Bronchial epithelial cell (primary cell): ENCODE results near the gene USP48. TPM values are rescaled to one million over a fixed set of nuclear protein-coding genes. Genes with fewer than 3 reads are reported as not detected.

ENCODE experiments used
- DNase-seq: peaks from one replicate; pipeline ENCODE4 v3.0.0-alpha.2; 2010; ENCODE audit warnings: low read depth
- FAIRE-seq: peaks from 2 replicates; lab custom pipeline; 2011; peaks lifted over from hg19 to GRCh38; lab: Jason Lieb, UNC
- H3K27me3 ChIP-seq: 2 replicates; pipeline ENCODE4 v1.5.1; 2011; ENCODE audit warnings: low read length; ENCODE audit not compliant: control insufficient read depth, insufficient read depth
- H3K36me3 ChIP-seq: 2 replicates; pipeline ENCODE4 v1.5.1; 2011; ENCODE audit warnings: low read length; ENCODE audit not compliant: control insufficient read depth, insufficient read depth
- H3K4me3 ChIP-seq: 2 replicates; pipeline ENCODE4 v1.5.1; 2011; ENCODE audit warnings: mild to moderate bottlenecking, low read depth, low read length, control low read depth
- total RNA-seq: library from RNA; depleted of rRNA; stranded (reverse); fragments of >200 nt; gene quantifications from 2 replicates; pipeline ENCODE4 v1.2.1, GENCODE V29; 2014
- TF ChIP-seq, protein P1 (sequence below): IDR thresholded peaks from 2 replicates; pipeline ENCODE4 v1.5.1; 2011; ENCODE audit warnings: mild to moderate bottlenecking, moderate library complexity, low read length, control low read depth, inconsistent platforms; ENCODE audit not compliant: insufficient read depth, severe bottlenecking

The USP48 gene
- total RNA-seq, 1 donor from 2014 or later = 23.4 TPM

DNA sequence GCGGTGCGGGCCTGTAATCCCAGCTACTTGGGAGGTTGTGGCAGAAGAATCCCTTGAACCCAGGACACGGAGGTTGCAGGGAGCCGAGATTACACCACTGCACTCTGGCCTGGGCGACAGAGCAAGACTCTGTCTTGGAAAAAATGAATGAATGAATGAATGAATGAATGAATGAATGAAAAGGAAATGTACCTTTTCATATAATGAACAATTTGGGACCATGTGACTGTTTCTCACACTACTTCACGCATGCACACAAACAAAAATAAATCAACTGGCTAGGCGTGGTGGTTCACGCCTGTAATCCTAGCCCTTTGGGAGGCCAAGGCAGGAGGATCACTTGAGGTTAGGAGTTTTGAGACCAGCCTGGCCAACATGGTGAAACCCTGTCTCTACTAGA is 24.3 kb downstream of the USP48 start:
- TF ChIP-seq, protein P1, sequence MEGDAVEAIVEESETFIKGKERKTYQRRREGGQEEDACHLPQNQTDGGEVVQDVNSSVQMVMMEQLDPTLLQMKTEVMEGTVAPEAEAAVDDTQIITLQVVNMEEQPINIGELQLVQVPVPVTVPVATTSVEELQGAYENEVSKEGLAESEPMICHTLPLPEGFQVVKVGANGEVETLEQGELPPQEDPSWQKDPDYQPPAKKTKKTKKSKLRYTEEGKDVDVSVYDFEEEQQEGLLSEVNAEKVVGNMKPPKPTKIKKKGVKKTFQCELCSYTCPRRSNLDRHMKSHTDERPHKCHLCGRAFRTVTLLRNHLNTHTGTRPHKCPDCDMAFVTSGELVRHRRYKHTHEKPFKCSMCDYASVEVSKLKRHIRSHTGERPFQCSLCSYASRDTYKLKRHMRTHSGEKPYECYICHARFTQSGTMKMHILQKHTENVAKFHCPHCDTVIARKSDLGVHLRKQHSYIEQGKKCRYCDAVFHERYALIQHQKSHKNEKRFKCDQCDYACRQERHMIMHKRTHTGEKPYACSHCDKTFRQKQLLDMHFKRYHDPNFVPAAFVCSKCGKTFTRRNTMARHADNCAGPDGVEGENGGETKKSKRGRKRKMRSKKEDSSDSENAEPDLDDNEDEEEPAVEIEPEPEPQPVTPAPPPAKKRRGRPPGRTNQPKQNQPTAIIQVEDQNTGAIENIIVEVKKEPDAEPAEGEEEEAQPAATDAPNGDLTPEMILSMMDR = no peak
- DNase-seq (no peak), FAIRE-seq (no peak)
- H3K27me3 ChIP-seq = no peaks in the 10 kb centered on the region
- no peak overlapping the region for H3K4me3 ChIP-seq
- H3K36me3 ChIP-seq = peaks cover 5% of the 10 kb centered on the region

DNA sequence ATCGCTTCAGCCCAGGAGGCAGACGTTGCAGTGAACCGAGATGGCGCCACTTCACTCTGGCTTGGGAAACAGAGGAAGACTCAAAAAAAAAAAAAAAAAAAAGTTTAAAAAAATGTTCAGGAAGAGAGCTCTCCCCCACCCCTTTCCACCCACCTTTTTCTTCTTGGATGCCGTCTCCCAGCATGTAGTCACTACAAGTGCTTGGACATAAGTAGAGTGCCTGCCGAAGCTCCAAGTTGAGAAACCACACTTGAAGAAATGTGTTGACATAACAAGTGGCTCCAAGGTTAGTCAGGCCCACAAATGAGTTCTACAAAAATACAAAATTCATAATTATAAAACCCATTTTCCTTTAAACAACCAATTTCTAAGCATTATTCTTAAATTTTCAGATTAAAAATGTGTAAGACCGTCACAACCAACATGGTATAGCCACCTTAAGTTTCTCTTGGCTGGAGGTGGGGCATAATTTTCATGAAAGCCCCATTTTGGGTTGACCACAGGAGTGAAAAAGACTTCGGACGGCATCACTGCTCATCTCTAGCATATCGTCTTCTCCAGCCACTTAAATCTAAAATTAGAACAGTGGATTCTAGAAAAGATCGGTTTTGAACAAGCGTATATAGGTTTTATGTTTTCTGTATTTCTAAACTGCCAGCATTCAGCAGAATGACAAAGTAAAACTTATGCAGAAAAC is 26.4 kb downstream of the USP48 start:
- TF ChIP-seq, protein P1 = no peak
- no peak overlapping the region for H3K4me3 ChIP-seq
- no peak for FAIRE-seq
- no peak for DNase-seq
- H3K27me3 ChIP-seq = no peaks in the 10 kb centered on the region
- H3K36me3 ChIP-seq = peaks cover 7% of the 10 kb centered on the region

DNA sequence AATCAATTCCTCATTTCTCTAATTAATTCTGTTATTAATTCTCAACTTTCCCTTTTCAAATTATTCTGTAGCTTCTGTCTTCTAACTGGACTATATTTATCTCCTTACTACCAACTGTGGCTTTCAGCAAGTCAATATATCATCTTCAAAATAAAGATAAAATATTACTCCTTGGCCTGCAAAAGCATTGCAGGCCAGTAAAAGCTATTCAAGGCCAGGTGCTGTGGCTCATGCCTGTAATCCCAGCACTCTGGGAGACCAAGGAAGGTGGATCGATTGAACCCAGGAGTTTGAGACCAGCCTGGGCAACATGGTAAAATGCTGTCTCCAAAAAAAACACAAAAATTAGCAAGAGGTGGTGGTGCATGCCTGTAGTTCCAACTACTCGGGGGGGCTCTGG is 27.9 kb downstream of the USP48 start:
- TF ChIP-seq, protein P1 = no peak
- FAIRE-seq = no peak
- H3K4me3 ChIP-seq = no peak overlapping the region
- DNase-seq = no peak
- H3K27me3 ChIP-seq = no peaks in the 10 kb centered on the region
- peaks cover 9% of the 10 kb centered on the region for H3K36me3 ChIP-seq

DNA sequence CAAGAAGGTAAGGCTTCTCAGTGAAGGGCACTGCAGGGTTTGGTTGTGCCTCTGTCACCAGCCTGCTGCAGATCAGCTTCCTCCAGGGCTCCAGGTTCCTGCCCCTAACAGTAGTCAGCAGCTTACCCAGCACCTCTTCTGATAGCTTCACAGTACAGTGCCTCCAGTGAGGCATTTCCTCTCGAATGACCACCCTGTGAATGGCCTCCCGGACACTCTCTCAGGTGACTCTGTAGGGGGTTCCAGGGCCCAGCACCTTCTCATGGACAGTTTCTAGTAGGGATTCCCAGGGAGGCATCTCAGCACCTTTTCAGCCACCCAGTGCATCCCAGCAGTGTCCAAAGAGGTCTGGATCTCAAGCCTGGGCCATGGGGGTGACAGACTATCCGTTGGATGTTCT is 28.4 kb downstream of the USP48 start:
- TF ChIP-seq, protein P1 = no peak
- peaks cover 9% of the 10 kb centered on the region for H3K36me3 ChIP-seq
- FAIRE-seq (no peak), DNase-seq (no peak)
- H3K27me3 ChIP-seq = no peaks in the 10 kb centered on the region
- no peak overlapping the region for H3K4me3 ChIP-seq

DNA sequence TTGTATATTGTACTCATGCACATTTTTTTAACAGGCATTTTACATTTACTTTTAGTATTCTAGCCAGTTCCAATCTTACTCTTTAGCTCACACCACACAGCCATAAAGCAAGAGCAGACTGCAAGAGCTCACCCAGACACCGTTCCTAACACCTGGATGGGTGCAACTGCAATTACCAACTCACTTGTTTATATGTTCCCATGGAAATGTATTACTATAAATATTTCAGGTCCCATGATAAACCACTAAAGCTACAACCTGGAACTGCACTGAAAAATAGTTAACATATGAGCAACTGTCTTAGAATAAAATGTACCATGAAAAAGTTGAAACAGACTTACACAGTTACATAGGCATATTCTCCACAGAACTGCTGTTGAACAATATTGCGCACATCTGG is 30.8 kb downstream of the USP48 start:
- no peaks in the 10 kb centered on the region for H3K27me3 ChIP-seq
- H3K4me3 ChIP-seq = no peak overlapping the region
- TF ChIP-seq, protein P1 = no peak
- DNase-seq (no peak), FAIRE-seq (no peak)
- H3K36me3 ChIP-seq = peaks cover 10% of the 10 kb centered on the region

DNA sequence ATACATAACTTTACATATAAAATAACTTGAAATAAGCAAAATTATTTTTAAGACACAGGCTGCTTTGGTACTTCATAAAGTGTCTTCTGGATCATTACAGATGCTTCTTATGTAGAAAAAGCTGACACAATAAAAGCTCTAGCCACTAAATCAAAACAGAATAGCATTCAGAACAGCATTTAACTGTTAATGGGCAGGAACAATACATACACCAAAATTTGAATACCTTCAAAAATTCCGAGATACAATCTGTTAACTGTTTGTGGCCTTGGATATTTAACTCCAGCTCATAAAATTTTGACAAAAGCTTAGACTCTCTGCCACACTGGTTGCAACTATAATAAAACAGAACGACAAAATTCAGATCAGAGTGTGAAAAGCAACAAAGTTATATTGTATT is 31.7 kb downstream of the USP48 start:
- peaks cover 9% of the 10 kb centered on the region for H3K36me3 ChIP-seq
- no peak for FAIRE-seq

More for the DNA sequence above, 31.7 kb downstream of the USP48 start:
- no peak overlapping the region for H3K4me3 ChIP-seq
- no peaks in the 10 kb centered on the region for H3K27me3 ChIP-seq
- TF ChIP-seq, protein P1 = no peak
- no peak for DNase-seq
